IMR-90 (cell line): ENCODE results near the gene TRUB2. TPM values are rescaled to one million over a fixed set of nuclear protein-coding genes. Genes with fewer than 3 reads are reported as not detected.

Experiments used
- ATAC-seq: fragments of 200-7000 bp; cut with Tn5 transposase; 2 replicates; pipeline ENCODE4 v1.9.1; 2020; ENCODE audit warnings: low read depth, mild to moderate bottlenecking, moderate library complexity
- BruUV-seq: library from RNA; stranded (reverse); fragments of 400-500 nt; replicated peaks from 2 replicates; lab custom pipeline; 2021; lab: Mats Ljungman, UMichigan
- CTCF ChIA-PET: fragments of 300-600 bp; formaldehyde crosslinking; extraction: SDS; loops from one replicate; lab custom pipeline; 2021; ENCODE audit warnings: antibody characterized with exemption; lab: Yijun Ruan, JAX
- POLR2A ChIA-PET: fragments of 300-600 bp; sonication (Branson Sonifier 250); formaldehyde crosslinking; loops from one replicate; lab custom pipeline; 2022; ENCODE audit warnings: antibody characterized with exemption; ENCODE audit not compliant: unreplicated experiment; lab: Charles Lee
- DNase-seq: peaks from one replicate; pipeline ENCODE4 v3.0.0; 2013
- H2AFZ ChIP-seq: replicated peaks from 2 replicates; pipeline ENCODE3; 2013; ENCODE audit warnings: low read length, mild to moderate bottlenecking; ENCODE audit not compliant: poor library complexity
- H2AK5ac ChIP-seq: 2 replicates; pipeline ENCODE4 v1.6.1; 2013; ENCODE audit warnings: low read depth, low read length, inconsistent platforms
- H2AK9ac ChIP-seq: replicated peaks from 2 replicates; pipeline ENCODE3; 2013; ENCODE audit warnings: mild to moderate bottlenecking, low read depth, low read length, moderate library complexity; ENCODE audit not compliant: poor library complexity
- H2BK120ac ChIP-seq: 2 replicates; pipeline ENCODE4 v1.6.1; 2013; ENCODE audit warnings: low read depth, low read length, inconsistent platforms
- H2BK15ac ChIP-seq: 3 replicates; pipeline ENCODE4 v1.6.1; 2013; ENCODE audit warnings: low read depth, low read length, inconsistent platforms
- H2BK20ac ChIP-seq: 2 replicates; pipeline ENCODE4 v1.6.1; 2013; ENCODE audit warnings: low read depth, mild to moderate bottlenecking, inconsistent platforms, low read length, moderate library complexity
- H2BK5ac ChIP-seq: 2 replicates; pipeline ENCODE4 v1.6.1; 2013; ENCODE audit warnings: mild to moderate bottlenecking, low read depth, low read length, inconsistent platforms; ENCODE audit not compliant: poor library complexity, severe bottlenecking
- H3K14ac ChIP-seq: replicated peaks from 2 replicates; pipeline ENCODE4 v1.6.1; 2013; ENCODE audit warnings: low read depth, low read length, inconsistent platforms
- H3K18ac ChIP-seq: 2 replicates; pipeline ENCODE4 v1.6.1; 2013; ENCODE audit warnings: low read depth, low read length, control low read depth
- H3K23ac ChIP-seq: 2 replicates; pipeline ENCODE4 v1.6.1; 2013; ENCODE audit warnings: low read depth, low read length, inconsistent platforms
- H3K27ac ChIP-seq: 2 replicates; pipeline ENCODE4 v1.5.1; 2013; ENCODE audit warnings: mild to moderate bottlenecking, control low read depth, low read length; ENCODE audit not compliant: insufficient read depth
- H3K27me3 ChIP-seq: 2 replicates; pipeline ENCODE4 v1.6.1; 2013; ENCODE audit warnings: low read length; ENCODE audit not compliant: control insufficient read depth, insufficient read depth
- H3K36me3 ChIP-seq: 2 replicates; pipeline ENCODE4 v1.6.1; 2013; ENCODE audit warnings: low read length, mixed read lengths; ENCODE audit not compliant: control insufficient read depth, insufficient read depth
- H3K4ac ChIP-seq: 2 replicates; pipeline ENCODE4 v1.6.1; 2013; ENCODE audit warnings: low read depth, low read length, inconsistent platforms
- H3K4me1 ChIP-seq: 2 replicates; pipeline ENCODE4 v1.6.1; 2013; ENCODE audit warnings: low read length, mixed read lengths; ENCODE audit not compliant: control insufficient read depth, insufficient read depth
- H3K4me2 ChIP-seq: 2 replicates; pipeline ENCODE4 v1.6.1; 2013; ENCODE audit warnings: low read depth, mild to moderate bottlenecking, control low read depth, low read length, moderate library complexity
- H3K4me3 ChIP-seq: 2 replicates; pipeline ENCODE4 v1.5.1; 2013; ENCODE audit warnings: low read depth, mild to moderate bottlenecking, control low read depth, low read length, moderate library complexity; ENCODE audit not compliant: insufficient read depth
- H3K56ac ChIP-seq: 2 replicates; pipeline ENCODE4 v1.6.1; 2013; ENCODE audit warnings: low read length, inconsistent platforms; ENCODE audit not compliant: insufficient read depth; ENCODE audit errors: extremely low read depth
- H3K79me1 ChIP-seq, 2 experiments: 2 replicates each; pipeline ENCODE4 v1.6.1; 2013; ENCODE audit warnings: low read length in 2 of 2, inconsistent platforms in 1 of 2, low read depth in 1 of 2
- H3K9ac ChIP-seq: 2 replicates; pipeline ENCODE4 v1.6.1; 2013; ENCODE audit warnings: low read depth, low read length, control low read depth
- H3K9me1 ChIP-seq: 2 replicates; pipeline ENCODE4 v1.6.1; 2013; ENCODE audit warnings: low read length, inconsistent platforms; ENCODE audit not compliant: insufficient read depth
- H3K9me3 ChIP-seq: 2 replicates; pipeline ENCODE4 v1.6.1; 2013; ENCODE audit warnings: low read length; ENCODE audit not compliant: control insufficient read depth, insufficient read depth
- H4K20me1 ChIP-seq: 2 replicates; pipeline ENCODE4 v1.6.1; 2013; ENCODE audit warnings: low read length, inconsistent platforms; ENCODE audit not compliant: insufficient read depth
- H4K5ac ChIP-seq: 2 replicates; pipeline ENCODE4 v1.6.1; 2013; ENCODE audit warnings: mild to moderate bottlenecking, low read depth, low read length, control low read depth
- H4K8ac ChIP-seq, 2 experiments: 2 replicates each; pipeline ENCODE4 v1.6.1; 2013; ENCODE audit warnings: low read depth in 2 of 2, low read length in 2 of 2, control low read depth in 1 of 2, inconsistent platforms in 1 of 2
- H4K91ac ChIP-seq: 2 replicates; pipeline ENCODE4 v1.6.1; 2013; ENCODE audit warnings: low read depth, low read length, inconsistent platforms; ENCODE audit not compliant: insufficient read depth
- MAZ ChIP-seq: IDR thresholded peaks from 2 replicates; pipeline ENCODE4 v1.6.1; 2012; ENCODE audit warnings: low read depth, mild to moderate bottlenecking, low read length, improper control_type of control experiment, moderate library complexity, borderline replicate concordance
- dilution Hi-C: fragments of 300-500 bp; cut with HindIII; formaldehyde crosslinking; loops from one replicate; pipeline ENCODE4 v1.14.3; 2018; ENCODE audit warnings: low sequenced_read_pairs; ENCODE audit not compliant: unreplicated experiment
- in situ Hi-C: fragments of 300-500 bp; cut with MboI; formaldehyde crosslinking; loops from 3 replicates; pipeline ENCODE4 v1.14.3; 2019; ENCODE audit warnings: low sequenced_read_pairs, inconsistent platforms, mixed read lengths
- intact Hi-C: fragments of 100-400 bp; cut with micrococcal nuclease; formaldehyde crosslinking; loops from 2 replicates; pipeline ENCODE4 v1.10.0; 2022
- polyA plus RNA-seq, 3 experiments: library from polyadenylated mRNA; depleted of rRNA; stranded (reverse); fragments of >200 nt; gene quantifications; 2 replicates each; pipeline ENCODE4 v1.2.3, GENCODE V29; 2012; ENCODE audit warnings: low replicate concordance in 1 of 3
- total RNA-seq: library from RNA; depleted of rRNA; stranded (reverse); fragments of >200 nt; gene quantifications from 2 replicates; pipeline ENCODE4 v1.2.3, GENCODE V29; 2012

Gene TRUB2
- total and polyA plus RNA-seq, 2 of the 4 experiments (the other 2 are of a cell fraction): 18.0 to 21.3 TPM

GRCh38 chr9:128370367-128370751 lies 48.1 kb upstream of the TRUB2 start:
- Histone ChIP-seq H3K23ac (peak overlapping the region; percentile 95; the same call in 1 of the 2 replicates), H3K27me3 (no peaks in the 10 kb centered on the region), H3K79me1 (peaks cover 18 to 58% of the 10 kb centered on the region in 2 experiments), H3K36me3 (peaks cover 2% of the 10 kb centered on the region; the same call in 1 of the 2 replicates), H3K4ac (peak overlapping the region; percentile 97), H3K9me1 (peaks cover 12% of the 10 kb centered on the region), H3K4me3 (peak overlapping the region; percentile 78), H2BK120ac (no peak overlapping the region; the same call in 1 of the 2 replicates), H4K91ac (peak overlapping the region; percentile 96), H3K14ac (peak overlapping the region; percentile 98), H4K5ac (peak overlapping the region; percentile 83), H3K27ac (peak overlapping the region; percentile 97), H2AFZ (peak overlapping the region; percentile 96), H3K9ac (peak overlapping the region; percentile 98), H3K4me1 (peaks cover 14% of the 10 kb centered on the region), H2BK20ac (no peak overlapping the region), H3K18ac (no peak overlapping the region), H4K8ac (peak overlapping the region; percentile 98), H2AK5ac (peak overlapping the region; percentile 87), H3K4me2 (peak overlapping the region; percentile 43), H2BK15ac (no peak overlapping the region), H2AK9ac (peak overlapping the region; percentile 93), H3K9me3 (no peaks in the 10 kb centered on the region), H3K56ac (peak overlapping the region; percentile 90), H2BK5ac (peak overlapping the region; percentile 92), H4K20me1 (0 out of 2 replicates have a peak, but pooled peaks cover 4% of the 10 kb centered on the region)
- ATAC-seq (peak; percentile 1; the same call in 1 of the 2 replicates), DNase-seq (no peak)
- intact Hi-C loops: loop anchor here (2.0 kb wide), 1 partner anchor 48 kb away; no protein-coding TSS in a partner anchor
- BruUV-seq: no TSS peak
- in situ Hi-C loops: no loop called here
- CTCF ChIA-PET: interaction anchor here (1.3 to 1.7 kb wide), 2 partner anchors 8 to 69 kb away, joined by 3 to 4 read pairs; no protein-coding TSS in a partner anchor
- POLR2A ChIA-PET: interaction anchor here (0.6 kb wide), 1 partner anchor 906 kb away, joined by 4 read pairs; no protein-coding TSS in a partner anchor
- no peak for TF ChIP-seq MAZ
- dilution Hi-C loops: no loop called here
